HEK293T (cell line): ENCODE measurements around the gene SNX20.

ENCODE experiments used
- CTCF ChIA-PET: fragments of 350-600 bp; formaldehyde crosslinking; extraction: SDS; loops from one replicate; lab custom pipeline; 2021; ENCODE audit warnings: antibody characterized with exemption, inconsistent platforms; lab: Yijun Ruan, JAX
- POLR2A ChIA-PET: fragments of 350-600 bp; formaldehyde crosslinking; extraction: SDS; loops from one replicate; lab custom pipeline; 2020; ENCODE audit warnings: antibody characterized with exemption, inconsistent platforms; lab: Yijun Ruan, JAX
- DNase-seq: peaks from one replicate; pipeline ENCODE4 v3.0.0; 2012; ENCODE audit warnings: mixed read lengths; ENCODE audit errors: extremely low spot score
- ARNT ChIP-seq: fragments of 450-650 bp; IDR thresholded peaks from 2 replicates; pipeline ENCODE4 v1.6.1; 2017; ENCODE audit warnings: mild to moderate bottlenecking
- BHLHE40 ChIP-seq: fragments of 450-650 bp; IDR thresholded peaks from 2 replicates; pipeline ENCODE4 v1.6.1; 2016; ENCODE audit warnings: mild to moderate bottlenecking, moderate library complexity, borderline replicate concordance
- CTBP1 ChIP-seq: fragments of 450-650 bp; IDR thresholded peaks from 2 replicates; pipeline ENCODE4 v1.6.1; 2016; ENCODE audit warnings: borderline replicate concordance
- ELF4 ChIP-seq: fragments of 450-650 bp; IDR thresholded peaks from 2 replicates; pipeline ENCODE4 v1.6.1; 2017; ENCODE audit warnings: antibody characterized with exemption
- FOXA1 ChIP-seq: fragments of 450-650 bp; IDR thresholded peaks from 2 replicates; pipeline ENCODE4 v1.6.1; 2016; ENCODE audit warnings: mild to moderate bottlenecking
- FOXK2 ChIP-seq: fragments of 450-650 bp; IDR thresholded peaks from 2 replicates; pipeline ENCODE4 v1.6.1; 2016; ENCODE audit warnings: mild to moderate bottlenecking
- FOXM1 ChIP-seq: fragments of 450-650 bp; IDR thresholded peaks from 2 replicates; pipeline ENCODE4 v1.6.1; 2017; ENCODE audit warnings: mild to moderate bottlenecking, borderline replicate concordance
- HDGF ChIP-seq: fragments of 450-650 bp; IDR thresholded peaks from 2 replicates; pipeline ENCODE4 v1.6.1; 2017; ENCODE audit warnings: antibody characterized with exemption, borderline replicate concordance
- L3MBTL2 ChIP-seq: fragments of 450-650 bp; conservative IDR thresholded peaks from 2 replicates; pipeline ENCODE4 v1.6.1; 2016; ENCODE audit warnings: mild to moderate bottlenecking
- LEF1 ChIP-seq: fragments of 450-650 bp; IDR thresholded peaks from 2 replicates; pipeline ENCODE4 v1.6.1; 2017; ENCODE audit warnings: mild to moderate bottlenecking, borderline replicate concordance
- NFRKB ChIP-seq: fragments of 450-650 bp; IDR thresholded peaks from 2 replicates; pipeline ENCODE4 v1.6.1; 2016; ENCODE audit warnings: mild to moderate bottlenecking, moderate library complexity
- PKNOX1 ChIP-seq: fragments of 450-650 bp; IDR thresholded peaks from 2 replicates; pipeline ENCODE4 v1.6.1; 2016
- SP1 ChIP-seq: fragments of 450-650 bp; IDR thresholded peaks from 2 replicates; pipeline ENCODE4 v1.6.1; 2017
- SUZ12 ChIP-seq: fragments of 450-650 bp; IDR thresholded peaks from 2 replicates; pipeline ENCODE4 v1.6.1; 2016; ENCODE audit warnings: mild to moderate bottlenecking
- TARDBP ChIP-seq: fragments of 450-650 bp; IDR thresholded peaks from 2 replicates; pipeline ENCODE4 v1.6.1; 2016
- ZNF384 ChIP-seq: fragments of 450-650 bp; IDR thresholded peaks from 2 replicates; pipeline ENCODE4 v1.6.1; 2016

Gene SNX20

GRCh38 chr16:50681021-50681885 is at the start of gene SNX20:
Gene SNX20, minus strand, starts transcription at chr16:50681312. Its CDS starts 3,786 bp downstream, at chr16:50677526.
- no peak for DNase-seq
- CTCF ChIA-PET = interaction anchor here (0.8 to 1.1 kb wide), 2 partner anchors 53 to 125 kb away, joined by 3 to 5 read pairs; no protein-coding TSS in a partner anchor
- POLR2A ChIA-PET = no interaction called here

GRCh38 chr16:50724306-50724705 is 43.2 kb upstream of the SNX20 start:
- ChIA-PET CTCF (interaction anchor here (1.4 kb wide), 1 partner anchor 82 kb away, joined by 3 read pairs; no protein-coding TSS in a partner anchor), POLR2A (no interaction called here)
- no peak for DNase-seq
- TF ChIP-seq FOXA1 (no peak), SUZ12 (no peak), FOXK2 (no peak), NFRKB (no peak), ZNF384 (no peak), SP1 (no peak), L3MBTL2 (no peak), ELF4 (no peak), TARDBP (no peak), CTBP1 (no peak), ARNT (no peak), PKNOX1 (no peak), HDGF (no peak), LEF1 (no peak), FOXM1 (no peak), BHLHE40 (no peak)

More at GRCh38 chr16:50681021-50681885, at the start of gene SNX20:
- TF ChIP-seq NFRKB = no peak
- no peak for TF ChIP-seq ELF4
- no peak for TF ChIP-seq SUZ12
- TF ChIP-seq LEF1 = no peak
- no peak for TF ChIP-seq FOXK2
- no peak for TF ChIP-seq TARDBP
- TF ChIP-seq FOXA1 = no peak
- no peak for TF ChIP-seq ZNF384
- TF ChIP-seq PKNOX1 = no peak
- TF ChIP-seq BHLHE40 = no peak
- TF ChIP-seq ARNT = no peak
- TF ChIP-seq SP1 = no peak
- TF ChIP-seq CTBP1 = no peak

GRCh38 chr16:50722960-50723359 is 41.8 kb upstream of the SNX20 start:
- TF ChIP-seq CTBP1 (no peak), PKNOX1 (no peak)
- DNase-seq = no peak
- ChIA-PET CTCF (interaction anchor here (0.8 kb wide), 1 partner anchor 84 kb away, joined by 4 read pairs; no protein-coding TSS in a partner anchor), POLR2A (no interaction called here)

GRCh38 chr16:50722405-50722737 is 41.3 kb upstream of the SNX20 start:
- CTCF ChIA-PET = interaction anchor here (0.8 kb wide), 1 partner anchor 84 kb away, joined by 4 read pairs; no protein-coding TSS in a partner anchor
- TF ChIP-seq ARNT = no peak
- TF ChIP-seq L3MBTL2 = no peak
- TF ChIP-seq NFRKB = no peak
- no peak for TF ChIP-seq FOXM1
- no peak for TF ChIP-seq SUZ12
- no peak for TF ChIP-seq FOXA1
- no peak for TF ChIP-seq BHLHE40
- no peak for TF ChIP-seq CTBP1
- TF ChIP-seq SP1 = no peak
- no peak for TF ChIP-seq LEF1
- TF ChIP-seq HDGF = no peak
- TF ChIP-seq ZNF384 = no peak
- TF ChIP-seq TARDBP = no peak
- TF ChIP-seq ELF4 = no peak
- POLR2A ChIA-PET = no interaction called here
- DNase-seq = no peak

GRCh38 chr16:50721549-50722404 is 40.7 kb upstream of the SNX20 start:
- POLR2A ChIA-PET = no interaction called here
- TF ChIP-seq NFRKB (no peak), BHLHE40 (no peak), SP1 (no peak), PKNOX1 (no peak), FOXK2 (no peak), ZNF384 (no peak), FOXA1 (no peak), ARNT (no peak), TARDBP (no peak), LEF1 (no peak), L3MBTL2 (no peak), SUZ12 (no peak), ELF4 (no peak), CTBP1 (no peak), FOXM1 (no peak), HDGF (no peak)
- no peak for DNase-seq
- CTCF ChIA-PET = no interaction called here
